ENCODE data around the gene HGFAC.

Gene HGFAC

DNA sequence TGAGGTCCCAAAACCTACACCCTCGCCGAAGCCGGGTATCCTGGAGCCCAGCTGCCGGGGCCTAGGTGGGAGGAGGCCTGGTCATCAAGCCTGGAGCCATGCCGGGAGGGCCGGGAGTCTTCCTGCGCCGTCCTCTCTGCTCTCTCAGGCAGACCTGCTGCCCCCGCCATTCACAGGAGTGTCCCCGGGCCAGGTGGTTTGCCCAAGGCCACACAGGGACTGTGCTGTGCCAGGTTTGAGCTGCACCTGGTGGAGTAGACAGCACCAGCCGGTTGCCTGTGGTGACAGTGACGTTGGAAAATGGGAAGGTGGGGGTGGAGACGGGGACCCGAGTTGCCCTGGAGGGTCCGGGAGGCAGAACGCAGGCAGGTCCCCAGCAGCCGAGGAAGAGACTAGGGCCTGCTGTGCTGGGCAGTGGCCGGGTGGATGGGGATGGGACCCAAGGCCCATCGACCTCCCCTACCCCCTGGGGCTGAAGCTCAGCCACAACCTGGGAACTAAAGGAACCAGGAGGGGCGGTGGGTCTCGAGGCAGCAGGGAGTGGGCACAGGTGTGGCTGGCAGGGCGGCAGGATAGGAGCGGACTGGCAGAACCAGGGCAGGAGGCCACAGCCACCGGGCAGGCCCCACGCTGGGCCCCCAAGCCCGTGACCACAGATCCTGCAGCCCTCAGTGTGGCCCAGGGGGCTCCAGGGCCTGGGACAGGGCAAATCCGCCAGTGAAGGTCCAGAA, 30.8 kb downstream of the HGFAC start:
- no peak for TF ChIP-seq GATA2 (IDR thresholded peaks at IDR 0.05; ENCODE audit: low read depth, low read length)
- TF ChIP-seq GATA3 (IDR thresholded peaks at IDR 0.05; ENCODE audit: low read depth, low read length): no peak

DNA sequence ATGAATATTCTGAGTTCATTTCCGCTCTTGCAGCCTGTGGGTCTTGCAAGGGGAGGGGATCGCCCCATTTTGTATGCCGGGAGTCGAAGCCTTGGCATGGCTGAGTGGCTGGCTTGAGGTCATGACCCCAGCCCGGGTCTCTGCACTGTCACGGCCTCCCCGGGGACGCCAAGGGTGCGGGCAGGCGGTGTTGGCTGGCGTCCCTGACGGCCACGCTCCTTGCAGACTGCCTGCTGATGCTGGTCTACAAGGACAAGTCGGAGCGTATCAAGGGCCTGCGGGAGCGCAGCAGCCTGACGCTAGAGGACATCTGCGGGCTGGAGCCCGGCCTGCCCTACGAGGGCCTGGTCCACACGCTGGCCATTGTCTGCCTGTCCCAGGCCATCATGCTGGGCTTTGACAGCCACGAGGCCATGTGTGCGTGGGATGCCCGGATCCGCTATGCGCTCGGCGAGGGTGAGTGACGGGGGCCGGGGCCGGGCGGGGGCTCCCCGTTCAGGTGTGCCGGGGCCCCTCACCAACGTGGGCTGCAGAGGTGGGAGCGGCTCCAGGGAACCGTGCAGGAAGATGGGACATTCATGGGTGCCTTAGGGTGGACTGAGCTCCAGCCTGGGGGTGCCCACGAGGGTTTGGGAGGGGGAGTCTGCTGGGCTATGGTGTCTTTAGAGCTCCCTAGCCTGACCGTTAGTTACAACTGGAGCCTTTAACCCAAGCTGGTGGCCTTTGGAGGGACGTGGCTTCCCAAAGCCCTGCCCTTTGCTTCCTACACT, 31.6 kb downstream of the HGFAC start:
- TF ChIP-seq GATA2 (IDR thresholded peaks at IDR 0.05; ENCODE audit: low read depth, low read length): no peak
- TF ChIP-seq GATA3 (IDR thresholded peaks at IDR 0.05; ENCODE audit: low read depth, low read length): no peak

DNA sequence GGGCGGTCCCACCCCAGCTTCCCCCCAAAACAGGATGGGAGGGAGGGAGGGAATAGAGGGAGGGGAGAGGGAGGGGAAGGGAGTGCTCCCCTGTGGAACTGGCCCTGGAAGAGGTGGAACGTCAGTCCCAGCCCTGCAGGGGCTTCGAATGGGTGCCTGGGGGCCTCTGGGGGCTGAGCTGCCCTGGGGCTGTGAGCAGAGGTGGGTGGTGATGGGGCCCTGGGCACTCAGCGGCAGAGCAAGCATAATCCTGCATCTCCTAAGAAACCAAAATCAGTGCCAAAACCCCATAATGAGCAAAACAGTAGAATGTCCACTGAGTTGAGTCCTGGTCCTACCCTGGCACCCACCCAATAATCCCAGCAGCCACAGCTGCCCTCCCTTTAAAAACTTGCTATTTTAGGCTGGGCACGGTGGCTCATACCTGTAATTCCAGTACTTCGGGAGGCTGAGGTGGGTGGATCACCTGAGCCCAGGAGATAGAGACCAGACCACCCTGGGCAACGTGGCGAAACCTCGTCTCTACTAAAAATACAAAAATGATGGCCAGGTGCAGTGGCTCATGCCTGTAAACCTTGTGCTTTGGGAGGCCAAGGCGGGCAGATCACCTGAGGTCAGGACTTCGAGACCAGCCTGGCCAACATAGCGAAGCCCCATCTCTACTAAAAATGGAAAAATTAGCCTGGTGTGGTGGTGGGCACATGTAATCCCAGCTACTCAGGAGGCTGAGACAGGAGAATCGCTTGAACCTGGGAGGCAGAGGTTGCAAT, 32.4 kb downstream of the HGFAC start:
- TF ChIP-seq GATA3 (IDR thresholded peaks at IDR 0.05; ENCODE audit: low read depth, low read length): no peak
- no peak for TF ChIP-seq GATA2 (IDR thresholded peaks at IDR 0.05; ENCODE audit: low read depth, low read length)

DNA sequence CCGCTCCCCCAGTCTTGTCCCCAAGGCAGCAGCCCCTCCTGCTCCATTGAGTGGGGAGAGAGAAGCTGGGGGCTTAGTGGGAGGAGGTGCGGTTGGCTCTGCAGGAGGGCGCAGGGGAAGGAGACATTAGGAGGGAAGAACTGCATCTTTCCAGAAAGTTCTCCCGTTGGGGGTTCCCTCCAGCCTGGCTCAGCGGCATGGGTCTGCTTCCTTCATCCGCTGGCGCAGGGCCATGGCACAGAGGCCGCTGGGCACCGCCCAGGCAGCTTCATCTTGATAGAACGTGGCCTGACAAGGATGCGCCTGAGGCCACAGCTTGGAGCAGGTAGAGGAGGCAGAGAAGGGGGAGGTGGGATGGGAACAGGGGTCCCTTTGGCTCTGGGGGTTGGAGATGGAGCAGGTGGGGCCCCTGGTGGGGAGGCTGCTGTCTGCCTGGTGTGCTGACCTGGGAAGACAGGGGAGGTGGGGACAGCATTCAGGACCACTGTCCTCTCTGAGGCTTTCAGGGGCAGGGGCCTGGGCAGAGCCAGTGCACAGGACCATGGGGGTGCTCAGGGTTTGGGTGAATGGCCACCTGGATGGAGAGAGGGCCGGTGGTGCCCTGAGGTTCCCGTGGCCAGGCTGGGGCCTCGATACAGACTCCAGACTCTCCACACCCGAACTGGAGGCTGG, 33.4 kb downstream of the HGFAC start:
- no peak for TF ChIP-seq GATA2 (IDR thresholded peaks at IDR 0.05; ENCODE audit: low read depth, low read length)
- TF ChIP-seq GATA3 (IDR thresholded peaks at IDR 0.05; ENCODE audit: low read depth, low read length): no peak

DNA sequence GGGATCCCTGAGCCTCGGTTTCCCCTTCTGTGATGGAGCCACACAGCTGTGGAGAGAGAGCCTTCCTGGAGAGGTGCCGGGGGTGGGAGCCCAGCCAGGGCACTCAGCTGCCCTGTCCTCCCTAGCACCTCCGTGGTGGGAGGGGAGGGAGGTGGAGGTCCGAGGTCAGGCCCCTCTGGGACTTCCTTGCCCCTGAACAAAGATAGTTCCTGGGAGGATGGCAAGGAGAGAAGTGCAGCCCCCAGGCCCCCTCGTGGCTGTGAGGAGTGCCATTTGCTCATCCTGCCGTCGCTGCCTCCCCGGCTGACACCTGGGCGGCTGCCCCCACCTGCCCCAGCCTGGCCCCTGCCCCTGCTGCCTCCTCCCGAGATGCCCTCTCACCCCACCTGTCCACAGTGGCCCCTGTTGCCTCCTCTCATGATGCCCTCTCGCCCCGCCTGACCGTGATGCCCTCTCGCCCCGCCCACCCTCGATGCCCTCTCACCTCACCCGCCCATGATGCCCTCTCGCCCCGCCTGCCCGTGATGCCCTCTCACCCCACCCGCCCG, 34.0 kb downstream of the HGFAC start:
- no peak for TF ChIP-seq GATA2 (IDR thresholded peaks at IDR 0.05; ENCODE audit: low read depth, low read length)
- TF ChIP-seq GATA3 (IDR thresholded peaks at IDR 0.05; ENCODE audit: low read depth, low read length): no peak

DNA sequence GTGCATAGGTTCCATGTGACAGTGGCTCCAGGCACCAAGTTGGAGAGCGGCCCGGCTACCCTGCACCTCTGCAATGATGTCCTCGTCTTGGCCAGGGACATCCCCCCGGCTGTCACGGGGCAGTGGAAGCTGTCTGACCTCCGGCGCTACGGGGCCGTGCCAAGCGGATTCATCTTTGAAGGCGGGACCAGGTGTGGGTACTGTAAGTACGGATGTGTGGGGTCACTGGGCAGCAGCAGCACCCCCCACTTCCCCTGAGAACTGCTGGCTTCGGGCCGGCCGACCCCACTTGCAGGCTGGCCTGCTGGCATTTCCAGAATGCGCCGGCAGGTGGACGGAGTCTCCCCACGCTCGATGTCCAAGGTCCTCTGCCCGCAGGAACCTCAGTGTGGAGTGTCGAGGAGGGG, 34.6 kb downstream of the HGFAC start:
- TF ChIP-seq GATA2 (IDR thresholded peaks at IDR 0.05; ENCODE audit: low read depth, low read length) (no peak), GATA3 (IDR thresholded peaks at IDR 0.05; ENCODE audit: low read depth, low read length) (no peak)

DNA sequence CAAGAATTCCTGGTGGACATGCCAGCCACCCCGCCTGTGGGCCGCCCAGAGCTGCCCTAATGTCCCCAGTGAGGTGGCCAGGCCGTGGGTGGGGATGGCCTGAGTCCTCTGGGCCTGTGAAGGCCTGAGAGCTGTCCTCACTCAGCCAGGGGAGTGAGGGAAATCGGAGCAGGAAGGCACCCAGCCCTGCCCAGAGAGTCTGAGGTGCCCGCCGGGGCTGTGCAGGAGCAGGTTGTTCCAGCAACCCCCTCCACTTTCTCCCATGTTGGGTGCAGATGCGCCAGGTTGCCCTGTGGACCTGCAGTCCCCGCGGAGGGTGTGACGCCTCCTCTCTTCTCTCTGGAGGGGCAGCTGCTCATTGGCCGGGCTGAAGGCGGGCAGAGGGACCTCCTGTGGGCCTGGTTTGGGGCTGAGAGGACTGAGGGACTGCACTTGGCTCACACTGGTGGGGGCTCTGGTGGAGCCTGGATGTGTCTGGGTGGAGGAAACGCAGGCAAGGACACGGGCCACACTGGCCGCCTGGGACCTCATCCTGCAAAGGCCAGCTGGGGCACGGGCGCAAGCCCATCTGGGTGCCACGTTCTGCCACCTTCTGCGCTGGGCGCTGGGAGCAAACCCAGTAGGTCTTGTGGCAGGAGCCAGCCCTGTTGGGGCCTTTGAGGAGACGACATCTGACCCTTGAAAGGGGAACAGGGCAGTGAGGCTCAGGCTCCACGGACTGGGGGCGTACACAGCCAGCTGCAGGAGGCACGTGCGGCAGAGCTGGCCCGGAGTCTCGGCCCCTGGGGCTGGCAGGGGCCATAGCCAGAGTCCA, 35.4 kb downstream of the HGFAC start:
- no peak for TF ChIP-seq GATA2 (IDR thresholded peaks at IDR 0.05; ENCODE audit: low read depth, low read length)
- no peak for TF ChIP-seq GATA3 (IDR thresholded peaks at IDR 0.05; ENCODE audit: low read depth, low read length)

DNA sequence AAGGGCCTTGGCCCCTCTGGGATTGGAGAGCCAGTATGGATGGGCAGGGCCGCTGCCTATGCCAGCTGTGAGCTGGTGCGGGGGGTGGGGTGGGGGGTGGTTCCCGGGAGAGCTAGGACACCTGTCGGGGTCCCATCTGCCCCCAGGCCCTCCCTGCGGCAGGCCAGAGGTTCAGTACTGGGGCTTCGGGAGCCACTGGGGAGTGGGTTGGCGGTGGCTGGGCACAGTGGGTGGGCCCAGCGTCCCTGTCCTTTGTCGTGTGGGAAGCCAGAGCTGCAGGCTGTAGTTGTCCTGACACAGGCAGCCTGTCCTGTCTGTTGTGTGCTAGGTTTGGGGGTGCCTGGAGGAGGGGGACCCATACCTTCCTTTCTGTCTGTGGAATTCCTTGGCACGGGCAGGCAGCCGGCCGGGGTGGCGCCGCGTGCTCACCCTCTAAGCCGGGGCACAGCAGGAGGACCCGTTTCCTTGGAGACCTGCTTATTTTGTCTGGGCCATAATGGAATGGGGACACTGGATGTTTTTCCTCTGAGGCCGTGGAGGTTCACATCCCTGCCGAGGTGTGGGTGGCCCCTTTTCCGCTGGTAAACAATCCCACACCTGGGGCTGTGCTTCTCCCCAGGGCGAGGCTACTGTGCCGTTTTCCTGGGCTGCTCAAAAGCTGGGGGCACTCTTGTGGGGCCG, 36.1 kb downstream of the HGFAC start:
- TF ChIP-seq GATA2 (IDR thresholded peaks at IDR 0.05; ENCODE audit: low read depth, low read length): no peak
- TF ChIP-seq GATA3 (IDR thresholded peaks at IDR 0.05; ENCODE audit: low read depth, low read length): no peak

DNA sequence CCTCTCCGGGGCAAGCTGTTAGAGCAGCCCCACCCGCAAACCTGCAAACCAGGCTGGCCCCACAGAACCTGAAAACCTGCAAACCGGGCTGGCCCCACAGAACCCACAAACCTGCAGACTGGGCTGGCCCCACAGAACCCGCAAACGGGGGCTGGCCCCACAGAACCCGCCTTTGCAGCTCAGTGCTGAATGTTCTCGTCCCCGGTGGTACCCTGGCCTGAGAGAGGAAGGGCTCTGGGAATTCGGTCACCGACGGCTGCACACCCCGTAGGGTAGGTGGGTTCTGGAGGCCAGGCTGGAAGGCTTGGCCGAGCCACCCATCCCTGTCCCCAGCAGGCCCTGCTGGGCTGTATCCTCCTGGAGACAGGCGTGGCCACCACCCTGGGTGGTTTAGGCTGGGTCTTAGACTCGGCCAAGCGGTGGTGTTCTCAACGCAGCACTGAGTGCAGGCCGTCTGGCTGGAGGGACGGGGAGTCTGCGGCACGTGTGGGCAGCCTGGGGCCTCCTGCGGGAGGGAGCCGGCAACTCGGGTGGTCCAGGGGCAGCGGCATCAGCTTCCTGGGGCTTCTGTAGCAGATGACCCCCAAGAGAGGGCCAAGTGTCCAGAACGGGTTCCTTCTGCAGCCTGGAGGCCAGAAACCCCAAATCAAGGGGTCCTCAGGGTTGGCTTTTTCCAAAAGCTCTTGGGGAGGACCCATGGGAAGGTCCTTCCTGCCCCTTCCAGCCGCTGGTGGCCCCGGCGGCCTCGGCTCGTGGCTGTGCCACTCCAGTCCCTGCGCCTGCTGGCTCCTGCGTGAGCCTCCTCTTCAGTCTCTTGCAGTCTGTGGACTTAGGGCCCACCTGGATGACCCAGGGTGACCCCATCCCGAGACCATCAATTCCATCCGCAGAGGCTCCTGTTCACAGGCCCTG, 36.9 kb downstream of the HGFAC start:
- TF ChIP-seq GATA3 (IDR thresholded peaks at IDR 0.05; ENCODE audit: low read depth, low read length) (no peak), GATA2 (IDR thresholded peaks at IDR 0.05; ENCODE audit: low read depth, low read length) (no peak)

DNA sequence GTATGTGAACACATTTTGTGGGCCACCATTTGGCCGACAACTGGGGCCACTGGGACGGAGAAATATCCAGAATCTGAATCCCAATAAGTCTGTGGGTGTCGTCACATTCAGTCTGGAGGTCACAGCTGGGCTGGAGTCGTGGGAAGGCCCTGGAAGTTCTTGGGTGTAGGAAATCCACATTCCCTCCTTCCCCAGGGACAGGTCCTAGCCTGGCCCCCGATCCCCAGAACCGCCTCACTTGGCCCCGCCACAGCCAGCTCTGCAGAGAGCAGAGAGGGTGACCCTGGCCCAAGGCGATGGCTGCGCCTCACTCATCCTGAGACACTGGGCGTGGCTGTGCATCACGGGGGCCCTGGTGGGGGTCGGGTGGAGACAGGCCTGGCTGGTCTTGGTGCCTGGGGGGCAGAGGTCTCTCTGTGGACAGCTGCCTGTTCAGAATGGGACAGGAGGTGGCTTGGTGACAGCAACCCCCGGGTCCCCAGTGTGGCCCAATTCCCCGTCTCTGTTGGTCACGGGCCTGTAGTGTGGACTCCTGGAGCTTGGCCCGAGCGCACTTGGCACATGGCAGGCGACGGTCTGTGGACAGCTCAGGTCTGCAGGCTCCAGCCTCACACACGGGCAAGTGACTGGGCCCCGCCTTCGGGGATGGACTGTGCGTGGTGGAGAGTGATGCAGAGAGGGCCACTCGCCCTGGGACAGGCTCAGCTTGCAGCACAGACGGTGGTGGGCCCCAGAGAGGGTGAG, 37.8 kb downstream of the HGFAC start:
- TF ChIP-seq GATA2 (IDR thresholded peaks at IDR 0.05; ENCODE audit: low read depth, low read length): no peak
- no peak for TF ChIP-seq GATA3 (IDR thresholded peaks at IDR 0.05; ENCODE audit: low read depth, low read length)
